OCI-LY3 (cell line): ENCODE measurements around the gene CPLANE2.

Experiments
- H2AFZ ChIP-seq: fragments of 200-600, 300-600 bp; shearing (Covaris generic); 2 replicates; pipeline ENCODE4 v1.6.0; 2014; ENCODE audit warnings: antibody characterized with exemption, low read depth, low read length
- H3K27ac ChIP-seq: fragments of 200-600, 300-600 bp; sonication (generic); 2 replicates; pipeline ENCODE4 v1.5.1; 2014; ENCODE audit warnings: mild to moderate bottlenecking, low read length, moderate library complexity, mixed read lengths
- H3K27me3 ChIP-seq: fragments of 200-600, 300-600 bp; sonication (generic); 2 replicates; pipeline ENCODE4 v1.6.1; 2014; ENCODE audit warnings: low read depth, low read length, mixed read lengths
- H3K36me3 ChIP-seq: fragments of 200-600, 300-600 bp; sonication (generic); replicated peaks from 2 replicates; pipeline ENCODE3; 2014; ENCODE audit warnings: low read depth, low read length, mixed read lengths
- H3K4me1 ChIP-seq: fragments of 300-600, 200-600 bp; sonication (generic); 2 replicates; pipeline ENCODE4 v1.6.1; 2014; ENCODE audit warnings: low read length, mixed read lengths
- H3K4me2 ChIP-seq: fragments of 200-600, 300-600 bp; sonication (generic); 2 replicates; pipeline ENCODE4 v1.6.1; 2014; ENCODE audit warnings: low read length, mixed read lengths
- H3K4me3 ChIP-seq: fragments of 300-600, 200-600 bp; sonication (generic); 2 replicates; pipeline ENCODE4 v1.5.1; 2014; ENCODE audit warnings: antibody characterized with exemption, mild to moderate bottlenecking, low read length, moderate library complexity
- H3K79me2 ChIP-seq: fragments of 300-600, 200-600 bp; shearing (Covaris generic); 2 replicates; pipeline ENCODE4 v1.6.1; 2014; ENCODE audit warnings: mild to moderate bottlenecking, low read length, mixed read lengths
- H3K9ac ChIP-seq: fragments of 300-600, 200-600 bp; shearing (Covaris generic); 2 replicates; pipeline ENCODE4 v1.6.0; 2014; ENCODE audit warnings: mild to moderate bottlenecking, low read length, moderate library complexity
- H3K9me3 ChIP-seq: fragments of 200-600, 300-600 bp; shearing (Covaris generic); 2 replicates; pipeline ENCODE4 v1.6.1; 2014; ENCODE audit warnings: low read length, mixed read lengths; ENCODE audit not compliant: insufficient read depth
- H4K20me1 ChIP-seq: fragments of 200-600, 300-600 bp; sonication (generic); 2 replicates; pipeline ENCODE4 v1.6.1; 2016; ENCODE audit warnings: low read length, mixed read lengths; ENCODE audit not compliant: insufficient read depth
- EZH2phosphoT487 ChIP-seq: fragments of 200-600 bp; shearing (Covaris generic); IDR thresholded peaks from 2 replicates; pipeline ENCODE4 v1.6.1; 2018; ENCODE audit warnings: antibody characterized with exemption, mixed run types, low read depth
- TF ChIP-seq, protein P1 (sequence below): fragments of 200-600, 300-600 bp; sonication (generic); IDR thresholded peaks from 2 replicates; pipeline ENCODE4 v1.5.1; 2014; ENCODE audit warnings: antibody characterized with exemption, low read length, low read depth

The CPLANE2 gene

DNA sequence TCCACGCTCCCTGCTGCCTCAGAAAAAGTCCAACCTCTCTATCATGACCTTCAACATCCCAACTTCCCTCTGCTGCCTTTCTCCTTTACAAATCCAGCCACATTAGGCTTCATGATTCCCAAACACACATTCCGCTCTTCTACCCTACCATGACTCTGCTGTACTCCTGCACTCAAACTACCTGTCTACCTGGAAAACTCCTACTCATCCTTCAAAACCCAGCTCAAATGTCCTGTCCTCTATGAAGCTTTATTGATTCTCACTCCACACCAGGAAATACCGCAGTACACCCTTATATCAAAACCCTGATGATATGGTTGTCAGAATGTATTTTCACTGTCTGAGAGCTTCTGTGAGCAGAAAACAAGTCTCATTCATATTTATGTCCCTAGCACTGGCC lies 33.4 kb downstream of the CPLANE2 start:
- TF ChIP-seq, protein P1, sequence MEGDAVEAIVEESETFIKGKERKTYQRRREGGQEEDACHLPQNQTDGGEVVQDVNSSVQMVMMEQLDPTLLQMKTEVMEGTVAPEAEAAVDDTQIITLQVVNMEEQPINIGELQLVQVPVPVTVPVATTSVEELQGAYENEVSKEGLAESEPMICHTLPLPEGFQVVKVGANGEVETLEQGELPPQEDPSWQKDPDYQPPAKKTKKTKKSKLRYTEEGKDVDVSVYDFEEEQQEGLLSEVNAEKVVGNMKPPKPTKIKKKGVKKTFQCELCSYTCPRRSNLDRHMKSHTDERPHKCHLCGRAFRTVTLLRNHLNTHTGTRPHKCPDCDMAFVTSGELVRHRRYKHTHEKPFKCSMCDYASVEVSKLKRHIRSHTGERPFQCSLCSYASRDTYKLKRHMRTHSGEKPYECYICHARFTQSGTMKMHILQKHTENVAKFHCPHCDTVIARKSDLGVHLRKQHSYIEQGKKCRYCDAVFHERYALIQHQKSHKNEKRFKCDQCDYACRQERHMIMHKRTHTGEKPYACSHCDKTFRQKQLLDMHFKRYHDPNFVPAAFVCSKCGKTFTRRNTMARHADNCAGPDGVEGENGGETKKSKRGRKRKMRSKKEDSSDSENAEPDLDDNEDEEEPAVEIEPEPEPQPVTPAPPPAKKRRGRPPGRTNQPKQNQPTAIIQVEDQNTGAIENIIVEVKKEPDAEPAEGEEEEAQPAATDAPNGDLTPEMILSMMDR = no peak
- TF ChIP-seq EZH2phosphoT487 = no peak
- Histone ChIP-seq H3K4me1 (peaks cover 8% of the 10 kb centered on the region; the same call in 1 of the 2 replicates), H3K4me2 (no peak overlapping the region)

DNA sequence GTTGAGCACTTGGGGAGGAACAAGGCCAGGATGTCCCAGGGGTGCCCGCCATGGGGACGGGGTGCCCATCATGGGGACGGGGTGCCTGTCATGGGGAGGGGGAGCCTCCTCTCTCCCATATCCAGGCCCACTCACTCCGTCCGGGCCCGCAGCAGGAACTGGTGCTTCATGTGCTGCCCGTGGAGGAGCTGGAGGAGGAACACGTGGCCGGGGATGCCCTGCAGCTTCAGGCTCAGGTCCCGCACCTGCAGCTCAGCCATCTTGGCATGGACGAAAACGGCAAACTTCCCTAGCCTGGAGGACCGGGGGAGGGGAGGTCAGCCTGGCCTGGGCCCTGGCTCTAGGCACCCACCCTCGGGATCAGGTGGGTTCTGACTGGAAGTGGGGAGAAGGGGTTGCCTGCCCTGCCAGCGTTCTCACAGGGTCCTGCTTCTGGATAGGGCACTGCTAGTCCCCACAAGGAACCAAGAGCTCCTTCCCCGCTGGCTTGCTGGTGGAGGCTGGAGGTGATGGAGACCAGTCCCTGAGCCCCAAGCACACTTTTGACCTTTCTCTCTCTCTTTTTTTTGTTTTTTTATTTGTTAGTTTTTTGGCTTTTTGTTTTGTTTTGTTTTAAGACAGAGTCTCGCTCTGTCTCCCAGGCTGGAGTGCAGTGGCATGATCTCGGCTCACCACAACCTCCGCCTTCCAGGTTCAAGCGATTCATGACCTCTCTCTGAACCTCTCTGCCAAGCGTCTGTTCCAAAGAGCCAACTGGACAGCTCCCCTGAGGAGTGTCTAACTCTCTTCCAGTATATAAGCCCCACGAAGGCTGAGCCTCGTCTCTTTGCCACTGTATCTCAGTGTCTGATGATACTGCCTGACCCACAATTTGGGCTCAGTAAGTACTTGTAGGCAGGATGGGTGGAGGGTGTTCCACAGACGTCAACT lies 34.4 kb downstream of the CPLANE2 start:
- Histone ChIP-seq H3K9me3 (no peaks in the 10 kb centered on the region), H3K27me3 (no peaks in the 10 kb centered on the region), H4K20me1 (no peaks in the 10 kb centered on the region), H3K9ac (no peak overlapping the region), H3K36me3 (no peaks in the 10 kb centered on the region), H2AFZ (no peak overlapping the region), H3K4me2 (no peak overlapping the region), H3K79me2 (no peaks in the 10 kb centered on the region), H3K4me1 (peaks cover 8% of the 10 kb centered on the region; the same call in 1 of the 2 replicates), H3K27ac (no peak overlapping the region), H3K4me3 (no peak overlapping the region)
- TF ChIP-seq EZH2phosphoT487 = no peak
- TF ChIP-seq, protein P1 = no peak

More for the DNA sequence above, 33.4 kb downstream of the CPLANE2 start:
- H3K79me2 ChIP-seq = no peaks in the 10 kb centered on the region
- no peak overlapping the region for H3K27ac ChIP-seq
- H4K20me1 ChIP-seq = no peaks in the 10 kb centered on the region
- H3K9ac ChIP-seq = no peak overlapping the region
- no peaks in the 10 kb centered on the region for H3K36me3 ChIP-seq
- H2AFZ ChIP-seq = no peak overlapping the region
- no peaks in the 10 kb centered on the region for H3K27me3 ChIP-seq
- H3K9me3 ChIP-seq = no peaks in the 10 kb centered on the region
- no peak overlapping the region for H3K4me3 ChIP-seq

DNA sequence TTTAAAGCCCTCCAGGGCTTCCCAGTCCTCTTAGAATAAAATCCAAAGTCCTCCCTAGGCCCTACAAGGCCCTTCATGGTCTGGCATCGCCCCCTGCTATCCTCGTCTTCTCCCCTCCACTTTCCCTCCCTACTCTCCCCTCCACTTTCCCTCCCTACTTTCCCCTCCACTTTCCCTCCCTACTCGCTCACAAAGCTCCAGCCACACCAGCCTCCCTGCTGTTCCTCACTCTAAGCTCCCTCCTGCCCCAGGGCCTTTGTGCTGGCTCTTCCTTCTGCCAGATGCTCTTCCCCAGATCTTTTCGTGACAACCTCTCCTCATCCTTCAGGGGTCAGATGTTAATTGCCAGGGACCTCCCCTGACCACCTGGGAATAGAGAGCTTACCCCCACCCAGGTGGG lies 37.3 kb downstream of the CPLANE2 start:
- no peak overlapping the region for H3K4me3 ChIP-seq
- H3K9me3 ChIP-seq = no peaks in the 10 kb centered on the region
- H3K4me2 ChIP-seq = no peak overlapping the region
- no peak overlapping the region for H2AFZ ChIP-seq
- no peaks in the 10 kb centered on the region for H4K20me1 ChIP-seq
- H3K79me2 ChIP-seq = no peaks in the 10 kb centered on the region
- H3K36me3 ChIP-seq = no peaks in the 10 kb centered on the region
- no peak overlapping the region for H3K9ac ChIP-seq
- TF ChIP-seq EZH2phosphoT487 = no peak
- TF ChIP-seq, protein P1 = no peak
- no peaks in the 10 kb centered on the region for H3K4me1 ChIP-seq
- H3K27ac ChIP-seq = no peak overlapping the region
- H3K27me3 ChIP-seq = no peaks in the 10 kb centered on the region

DNA sequence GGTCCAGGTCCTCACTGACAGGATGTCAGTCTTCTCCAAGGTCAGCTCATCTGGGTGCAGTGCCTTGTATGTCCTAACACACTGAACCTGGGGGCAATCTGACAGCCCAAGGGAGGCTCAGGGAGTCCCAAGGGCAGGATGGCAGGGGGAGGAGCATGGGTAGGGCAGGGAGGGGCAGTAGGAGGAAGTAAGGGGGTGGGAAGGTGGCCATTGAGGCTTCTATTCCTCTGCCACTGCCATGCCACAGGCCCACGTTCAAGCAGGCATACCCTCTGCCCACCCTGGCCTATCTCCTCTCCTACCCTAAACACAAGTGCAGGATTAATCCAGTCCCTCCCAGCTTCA lies 37.9 kb downstream of the CPLANE2 start:
- no peaks in the 10 kb centered on the region for H4K20me1 ChIP-seq
- H3K9me3 ChIP-seq = no peaks in the 10 kb centered on the region

More for the DNA sequence above, 37.9 kb downstream of the CPLANE2 start:
- H3K9ac ChIP-seq = no peak overlapping the region
- H2AFZ ChIP-seq = no peak overlapping the region
- H3K27me3 ChIP-seq = no peaks in the 10 kb centered on the region
- H3K4me2 ChIP-seq = no peak overlapping the region
- H3K36me3 ChIP-seq = no peaks in the 10 kb centered on the region
- TF ChIP-seq, protein P1 = no peak
- TF ChIP-seq EZH2phosphoT487 = no peak
- H3K79me2 ChIP-seq = no peaks in the 10 kb centered on the region
- H3K4me1 ChIP-seq = no peaks in the 10 kb centered on the region
- H3K4me3 ChIP-seq = no peak overlapping the region
- no peak overlapping the region for H3K27ac ChIP-seq
